HG03439 (cell line): ENCODE results near the gene TXNRD2.

Experiments used
- ATAC-seq: cut with Tn5 transposase; IDR thresholded peaks from one replicate; pipeline ENCODE4 v1.9.1; 2021; ENCODE audit warnings: mild to moderate bottlenecking, moderate library complexity; ENCODE audit not compliant: unreplicated experiment

The TXNRD2 gene

GRCh38 chr22:19828035-19828401 is 113.6 kb downstream of the TXNRD2 start:
- ATAC-seq: no peak

DNA sequence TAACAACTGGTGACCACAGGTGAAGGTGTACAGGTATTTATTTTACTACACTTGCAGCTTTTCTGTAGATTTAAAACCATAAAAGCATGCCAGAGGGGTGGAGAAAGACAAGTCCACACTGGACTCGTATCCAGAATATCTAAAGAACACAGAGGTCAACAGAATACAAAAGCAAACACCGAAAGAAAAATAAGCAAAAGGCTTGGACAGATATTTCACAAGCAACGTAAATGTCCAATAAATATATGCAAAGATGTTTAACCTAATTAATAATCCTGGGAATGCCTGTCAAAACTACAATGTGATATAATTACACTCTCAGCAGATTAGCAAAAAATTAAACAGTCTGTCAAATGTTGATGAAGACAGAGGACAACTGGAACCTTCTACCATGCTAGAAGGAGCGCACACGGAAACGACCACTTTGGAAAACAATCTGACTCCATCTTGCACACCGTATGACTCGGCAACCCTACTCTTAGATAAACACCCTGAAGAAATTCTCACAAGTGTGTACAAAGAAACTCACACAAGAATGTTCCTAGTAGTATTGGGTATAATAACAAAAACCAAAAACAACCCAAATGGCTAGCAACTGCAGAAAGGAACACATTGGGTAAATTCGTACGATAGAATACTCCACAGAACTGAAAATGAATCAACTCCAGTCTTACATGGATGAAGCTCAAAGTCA is 114.1 kb downstream of the TXNRD2 start:
- no peak for ATAC-seq

GRCh38 chr22:19826619-19826950 is 115.0 kb downstream of the TXNRD2 start:
- ATAC-seq: no peak

DNA sequence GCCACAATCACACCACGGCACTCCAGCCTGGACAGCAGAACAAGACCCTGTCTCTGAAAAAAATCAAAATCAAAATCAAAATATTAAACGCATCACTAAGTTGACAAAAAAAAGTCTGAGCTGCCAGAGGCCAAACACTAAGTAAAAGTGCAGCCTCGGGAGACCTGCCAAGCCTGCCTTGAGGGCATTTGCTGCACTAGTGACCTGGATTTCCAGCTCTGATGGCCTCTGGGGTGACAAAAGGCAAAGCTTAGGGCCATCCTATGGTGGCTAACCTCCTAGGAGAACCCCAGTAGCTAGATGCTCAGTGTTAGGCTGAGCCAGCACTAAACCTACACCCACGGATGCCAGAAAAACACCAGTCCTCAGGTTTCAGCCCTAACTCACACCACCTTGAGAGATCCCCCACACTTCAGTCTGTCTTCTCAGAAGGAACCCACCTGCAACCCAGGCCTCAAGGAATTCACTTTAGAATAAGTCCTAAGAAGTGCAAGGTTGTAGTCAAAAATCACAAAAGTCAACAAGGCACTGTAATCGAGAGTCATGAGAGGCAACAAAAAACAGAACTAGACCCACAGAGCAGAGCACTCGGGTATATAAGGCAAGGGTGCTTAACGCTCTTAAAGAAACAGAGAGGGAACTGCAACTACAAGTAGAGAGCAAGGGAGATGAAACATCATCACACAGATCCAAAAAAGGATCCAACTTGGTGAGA is 115.6 kb downstream of the TXNRD2 start:
- no peak for ATAC-seq
